HL-60 (cell line): ENCODE measurements around the gene USH2A.

ENCODE experiments used
- GABPA ChIP-seq: IDR thresholded peaks from 2 replicates; pipeline ENCODE4 v1.6.1; 2012; ENCODE audit warnings: low read depth
- POLR2AphosphoS5 ChIP-seq: IDR thresholded peaks from 2 replicates; pipeline ENCODE4 v1.6.1; 2012; ENCODE audit warnings: low read depth
- REST ChIP-seq: IDR thresholded peaks from 2 replicates; pipeline ENCODE4 v1.6.1; 2012; ENCODE audit warnings: low read depth; ENCODE audit not compliant: insufficient replicate concordance
- TF ChIP-seq, protein P1 (sequence below): IDR thresholded peaks from one replicate; pipeline ENCODE4 v1.5.1; 2011; ENCODE audit warnings: low read length, control low read depth, inconsistent platforms; ENCODE audit not compliant: insufficient read depth

DNA sequence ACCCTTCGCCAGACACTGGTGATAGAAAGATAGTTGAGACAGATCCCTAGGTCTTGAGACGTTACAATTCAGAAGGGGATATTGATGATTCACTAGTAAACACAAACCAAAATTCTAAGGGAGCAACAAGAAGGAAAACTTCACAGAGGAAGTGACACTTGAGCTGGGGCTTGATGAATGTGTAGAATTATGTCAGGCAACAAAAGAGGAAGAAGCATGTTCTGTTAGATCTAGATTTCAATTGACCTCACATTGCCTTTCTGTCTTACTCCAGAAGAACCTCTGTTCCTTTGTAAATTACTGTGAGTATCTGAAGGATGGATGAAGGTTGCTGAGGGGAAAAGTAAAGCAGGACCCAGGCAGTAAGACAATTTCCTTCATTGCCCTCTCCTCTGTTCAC, 528.0 kb downstream of the USH2A start:
- TF ChIP-seq, protein P1, sequence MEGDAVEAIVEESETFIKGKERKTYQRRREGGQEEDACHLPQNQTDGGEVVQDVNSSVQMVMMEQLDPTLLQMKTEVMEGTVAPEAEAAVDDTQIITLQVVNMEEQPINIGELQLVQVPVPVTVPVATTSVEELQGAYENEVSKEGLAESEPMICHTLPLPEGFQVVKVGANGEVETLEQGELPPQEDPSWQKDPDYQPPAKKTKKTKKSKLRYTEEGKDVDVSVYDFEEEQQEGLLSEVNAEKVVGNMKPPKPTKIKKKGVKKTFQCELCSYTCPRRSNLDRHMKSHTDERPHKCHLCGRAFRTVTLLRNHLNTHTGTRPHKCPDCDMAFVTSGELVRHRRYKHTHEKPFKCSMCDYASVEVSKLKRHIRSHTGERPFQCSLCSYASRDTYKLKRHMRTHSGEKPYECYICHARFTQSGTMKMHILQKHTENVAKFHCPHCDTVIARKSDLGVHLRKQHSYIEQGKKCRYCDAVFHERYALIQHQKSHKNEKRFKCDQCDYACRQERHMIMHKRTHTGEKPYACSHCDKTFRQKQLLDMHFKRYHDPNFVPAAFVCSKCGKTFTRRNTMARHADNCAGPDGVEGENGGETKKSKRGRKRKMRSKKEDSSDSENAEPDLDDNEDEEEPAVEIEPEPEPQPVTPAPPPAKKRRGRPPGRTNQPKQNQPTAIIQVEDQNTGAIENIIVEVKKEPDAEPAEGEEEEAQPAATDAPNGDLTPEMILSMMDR: no peak
- TF ChIP-seq POLR2AphosphoS5 (no peak), REST (no peak), GABPA (no peak)
